ENCODE data around the gene ERMAP.

Gene ERMAP

GRCh38 chr1:42886046-42886739, 69.3 kb downstream of the ERMAP start:
- no peak for DNase-seq

- DNase-seq, result no peak
Observed at GRCh38 chr1:42886800-42887199, 69.9 kb downstream of the ERMAP start.

GRCh38 chr1:42887366-42887765, 70.4 kb downstream of the ERMAP start:
- DNase-seq, result no peak

GRCh38 chr1:42888013-42888633, 71.2 kb downstream of the ERMAP start:
- no peak for DNase-seq

GRCh38 chr1:42889264-42889663, 72.3 kb downstream of the ERMAP start:
- no peak for DNase-seq

- DNase-seq, result no peak
Observed at GRCh38 chr1:42891465-42892138, 74.7 kb downstream of the ERMAP start.

All from midbrain (tissue), 1 donor.